ENCODE data around the gene ZNF512B.
"Not testable (repeated sequence)": the region's sequence is repeated elsewhere in the genome, so short reads cannot be mapped to it uniquely, and the experiment has no call there.

ZNF512B gene

DNA sequence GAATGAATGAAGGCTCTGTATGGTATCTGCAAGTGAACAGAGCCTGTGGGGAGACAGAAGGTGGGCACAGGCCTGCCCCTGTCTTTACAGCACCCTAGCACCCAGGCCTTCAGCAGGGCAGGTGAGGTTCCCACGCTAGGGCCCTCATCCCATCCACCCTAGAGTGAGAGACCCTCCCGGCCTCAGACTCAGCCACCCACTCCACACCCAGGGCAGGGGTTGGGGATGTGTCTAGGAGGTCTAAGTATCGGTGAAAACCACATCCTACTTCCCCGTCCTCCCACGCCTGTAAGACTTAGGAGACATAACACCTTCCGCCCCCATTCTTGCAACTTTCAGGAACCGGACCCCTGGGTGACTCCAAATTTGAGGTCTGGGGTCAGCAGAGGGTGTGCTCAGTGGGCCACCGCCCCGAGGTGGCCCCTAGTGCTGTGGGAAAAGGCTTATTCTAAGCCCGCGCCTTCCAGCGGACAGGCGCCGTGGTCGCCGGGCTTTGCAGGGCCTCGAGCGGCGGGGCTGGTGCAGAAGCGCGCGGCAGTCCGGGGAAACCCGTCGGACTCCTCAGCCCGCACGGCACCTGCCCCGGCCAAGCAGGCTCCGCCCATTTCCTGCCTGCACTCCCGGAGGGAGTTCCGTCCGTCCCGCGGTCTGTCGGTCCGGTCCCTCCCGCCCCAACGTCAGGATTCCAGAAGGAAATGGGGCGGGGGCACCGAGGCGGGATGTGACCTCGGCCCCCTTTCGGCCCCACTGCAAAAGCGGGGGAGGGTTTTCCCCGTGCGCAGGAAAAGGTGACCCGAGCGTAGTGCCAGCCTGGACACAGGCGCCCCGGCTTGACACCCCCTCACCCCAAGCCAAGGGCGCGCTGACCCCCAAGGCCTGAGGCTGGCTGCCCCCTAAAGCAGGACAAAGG is 8.8 kb upstream of the ZNF512B start:
- DNase-seq (ENCODE audit: low read depth) = no peak

DNA sequence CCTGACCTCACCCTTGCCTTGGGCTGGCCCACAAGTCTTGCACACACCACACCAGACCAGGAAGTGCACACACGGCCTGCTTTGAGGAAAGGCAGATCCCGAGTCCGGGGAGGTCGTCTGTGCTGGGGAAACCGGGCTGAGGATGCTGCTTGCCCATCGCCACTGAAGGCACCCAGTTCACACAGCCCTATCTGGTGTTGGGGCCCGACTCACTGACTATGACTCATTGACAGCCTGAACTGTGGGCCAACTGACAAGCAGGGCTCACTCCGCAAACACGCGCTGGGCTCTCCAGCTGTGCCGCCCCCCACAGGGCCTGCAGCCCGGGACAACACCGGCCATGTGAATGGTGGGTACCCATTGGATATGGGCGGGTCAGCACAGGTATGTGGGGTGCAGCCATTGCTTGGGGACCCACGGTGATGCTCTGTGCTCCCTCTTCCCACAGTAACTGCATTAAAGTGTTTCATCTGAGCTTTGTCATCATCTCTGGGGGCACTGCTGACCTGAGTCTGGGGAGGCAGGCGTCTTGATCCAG is 8.1 kb upstream of the ZNF512B start:
- peak; percentile 29 for DNase-seq (ENCODE audit: low read depth)

- DNase-seq (ENCODE audit: low read depth) = no peak
Observed at GRCh38 chr20:63976980-63977738, 7.4 kb upstream of the ZNF512B start.

- DNase-seq (ENCODE audit: low read depth) = not testable (repeated sequence)
Observed at GRCh38 chr20:63976511-63976910, 6.8 kb upstream of the ZNF512B start.

DNA sequence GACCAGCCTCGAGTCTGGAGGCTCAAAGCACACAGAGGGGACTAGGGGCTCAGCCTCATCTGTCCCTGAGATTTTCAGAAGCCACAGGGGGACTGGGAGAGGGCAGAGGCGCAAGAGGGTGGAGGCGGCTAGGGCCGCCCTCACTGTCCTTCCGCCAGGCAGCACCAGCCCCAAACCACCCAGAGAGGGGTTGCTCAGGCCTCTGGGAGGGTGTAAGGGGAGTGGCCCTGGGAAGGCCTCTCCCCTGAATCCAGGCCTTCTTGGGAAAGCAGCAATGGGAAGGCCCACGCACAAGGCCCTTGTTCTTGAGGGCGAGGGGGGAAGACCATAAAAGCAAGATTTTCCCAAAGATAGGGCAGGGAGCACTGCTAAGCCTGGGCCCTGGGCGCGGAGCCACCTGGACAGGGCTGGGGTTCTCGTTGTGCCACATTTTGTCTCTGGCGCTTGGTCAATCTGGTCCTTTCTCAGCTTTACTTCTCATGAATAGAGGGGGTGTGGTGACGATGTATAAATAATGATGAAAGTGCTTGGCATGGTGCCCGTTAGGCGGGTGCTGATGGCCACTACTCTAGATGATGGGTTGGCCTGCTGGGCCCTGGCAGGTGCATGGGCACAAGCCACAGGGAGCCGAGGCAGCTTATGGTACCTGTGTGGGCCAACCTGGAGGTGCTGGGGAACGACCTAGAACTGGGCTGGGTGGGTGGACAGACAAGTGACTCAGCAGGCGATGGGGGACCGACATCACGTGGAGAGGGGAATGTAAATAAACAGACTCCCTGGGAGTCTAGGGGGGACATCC is 4.9 kb upstream of the ZNF512B start:
- no peak for DNase-seq (ENCODE audit: low read depth)

- DNase-seq (ENCODE audit: low read depth) = peak; percentile 79
Observed at GRCh38 chr20:63973636-63974401, 4.1 kb upstream of the ZNF512B start.

- DNase-seq (ENCODE audit: low read depth) = no peak
Observed at GRCh38 chr20:63973160-63973479, 3.4 kb upstream of the ZNF512B start.

GRCh38 chr20:63972312-63973159 is 2.8 kb upstream of the ZNF512B start:
- no peak for DNase-seq (ENCODE audit: low read depth)

GRCh38 chr20:63971960-63972311 is 2.2 kb upstream of the ZNF512B start:
- DNase-seq (ENCODE audit: low read depth) = not testable (repeated sequence)

DNA sequence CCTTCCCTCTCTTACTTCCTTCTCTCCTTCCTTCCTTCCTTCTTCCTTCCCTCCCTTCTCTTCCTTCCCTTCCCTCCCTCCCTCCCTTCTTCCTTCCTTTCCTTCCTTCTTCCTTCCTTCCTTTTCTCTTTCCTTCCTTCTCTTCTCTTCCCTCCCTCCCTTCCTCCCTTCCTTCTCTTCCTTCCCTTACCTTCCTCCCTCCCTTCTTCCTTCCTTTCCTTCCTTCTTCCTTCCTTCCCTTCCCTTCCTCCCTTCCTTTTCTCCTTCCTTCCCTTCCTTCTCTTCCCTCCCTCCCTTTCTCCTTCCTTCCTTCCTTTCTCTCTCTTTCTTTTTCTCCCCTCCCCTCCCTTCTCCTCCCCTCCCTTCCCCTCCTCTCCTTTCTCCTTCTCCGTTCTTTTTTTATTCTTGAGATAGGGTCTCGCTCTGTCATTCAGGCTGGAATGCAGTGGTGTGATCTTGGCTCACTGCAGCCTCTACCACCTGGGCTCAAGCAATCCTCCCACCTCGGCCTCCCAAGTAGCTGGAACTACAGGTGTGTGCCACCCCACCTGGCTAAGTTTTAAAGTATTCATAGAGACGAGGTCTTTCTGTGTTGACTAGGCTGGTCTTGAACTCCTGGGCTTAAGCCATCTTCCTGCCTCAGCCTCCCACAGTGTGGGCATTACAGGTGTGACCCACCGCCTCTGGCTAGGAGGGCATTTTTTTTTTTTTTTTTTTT is 1.1 kb upstream of the ZNF512B start:
- no peak for DNase-seq (ENCODE audit: low read depth)

DNA sequence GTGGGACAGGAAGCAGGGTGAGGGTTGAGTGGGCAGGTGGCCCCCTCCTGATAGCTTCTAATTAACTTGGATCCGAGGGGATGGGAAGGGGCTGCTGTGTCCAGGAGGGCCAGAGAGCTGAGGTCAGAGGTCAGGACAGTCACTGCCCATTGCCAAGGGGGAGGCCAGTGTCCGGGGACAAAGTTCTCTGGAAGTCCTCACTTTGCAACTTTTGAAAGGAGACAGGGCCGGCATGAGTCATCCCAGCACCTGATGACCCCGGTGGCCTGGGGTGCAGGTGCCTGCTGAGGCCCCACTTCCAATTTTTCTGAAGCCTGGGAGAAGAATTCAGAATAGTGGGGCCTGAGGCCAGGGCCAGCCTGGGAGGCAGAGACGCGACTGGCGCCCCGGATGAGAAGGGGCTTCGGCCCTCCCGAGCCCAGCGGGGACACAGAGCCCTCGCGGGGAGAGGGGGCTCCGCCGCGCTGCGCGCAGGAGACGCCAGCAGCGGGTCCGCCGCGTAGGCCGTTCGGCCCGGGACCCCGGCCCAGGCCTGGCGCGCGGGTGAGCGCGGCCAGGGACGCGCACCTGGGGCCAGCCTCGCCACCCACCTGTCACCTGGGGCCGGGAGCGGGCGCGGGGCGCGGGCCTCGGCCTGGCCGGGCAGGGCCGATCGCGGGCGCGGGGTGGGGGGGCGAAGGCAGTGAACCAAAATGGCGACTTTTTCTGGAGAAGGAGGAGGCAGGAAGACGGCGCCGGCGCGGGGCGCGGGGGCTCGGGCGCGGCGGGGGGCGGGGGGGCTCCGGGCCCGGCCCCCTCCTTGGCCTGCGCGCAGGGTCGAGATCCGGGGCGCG is 586 bp downstream of the ZNF512B start:
- DNase-seq (ENCODE audit: low read depth) = no peak

DNA sequence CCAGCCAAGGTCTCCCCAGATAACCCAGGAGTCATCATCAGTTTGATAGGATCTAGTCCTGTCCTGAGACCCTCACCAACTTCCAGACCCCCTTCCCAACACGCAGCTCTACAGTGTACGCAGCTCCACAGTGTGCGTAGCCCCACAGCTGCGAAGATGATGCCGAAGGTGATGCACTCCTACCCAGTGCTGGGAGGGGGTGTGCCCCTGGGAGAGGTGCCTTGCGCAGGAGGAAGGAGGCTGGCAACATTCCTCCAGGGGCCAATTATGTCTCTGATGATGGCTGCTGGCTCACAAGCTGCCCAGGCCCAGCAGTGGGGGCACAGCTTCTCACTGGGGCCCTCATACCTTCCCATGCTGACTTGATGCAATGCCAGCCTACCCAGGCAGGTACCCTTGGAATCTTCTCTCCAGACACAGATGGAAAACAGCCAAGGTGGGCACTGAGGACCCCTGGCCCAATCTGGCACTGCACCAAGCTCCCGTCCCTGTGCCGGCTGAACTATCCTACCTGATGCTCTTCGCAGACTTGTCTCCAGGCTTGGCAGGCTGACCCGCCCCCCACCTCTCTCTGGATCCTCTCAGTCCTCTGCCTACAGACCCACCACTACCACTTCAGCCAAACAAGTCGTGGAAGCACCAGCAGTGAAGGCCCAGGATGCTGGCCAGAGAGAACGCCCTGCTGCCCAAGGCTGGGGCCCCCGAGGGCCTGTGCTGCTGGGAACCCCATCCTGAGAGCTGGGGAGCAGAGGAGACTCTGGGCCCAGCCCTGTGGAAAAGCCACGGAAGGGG is 1.4 kb downstream of the ZNF512B start:
- DNase-seq (ENCODE audit: low read depth) = no peak

DNA sequence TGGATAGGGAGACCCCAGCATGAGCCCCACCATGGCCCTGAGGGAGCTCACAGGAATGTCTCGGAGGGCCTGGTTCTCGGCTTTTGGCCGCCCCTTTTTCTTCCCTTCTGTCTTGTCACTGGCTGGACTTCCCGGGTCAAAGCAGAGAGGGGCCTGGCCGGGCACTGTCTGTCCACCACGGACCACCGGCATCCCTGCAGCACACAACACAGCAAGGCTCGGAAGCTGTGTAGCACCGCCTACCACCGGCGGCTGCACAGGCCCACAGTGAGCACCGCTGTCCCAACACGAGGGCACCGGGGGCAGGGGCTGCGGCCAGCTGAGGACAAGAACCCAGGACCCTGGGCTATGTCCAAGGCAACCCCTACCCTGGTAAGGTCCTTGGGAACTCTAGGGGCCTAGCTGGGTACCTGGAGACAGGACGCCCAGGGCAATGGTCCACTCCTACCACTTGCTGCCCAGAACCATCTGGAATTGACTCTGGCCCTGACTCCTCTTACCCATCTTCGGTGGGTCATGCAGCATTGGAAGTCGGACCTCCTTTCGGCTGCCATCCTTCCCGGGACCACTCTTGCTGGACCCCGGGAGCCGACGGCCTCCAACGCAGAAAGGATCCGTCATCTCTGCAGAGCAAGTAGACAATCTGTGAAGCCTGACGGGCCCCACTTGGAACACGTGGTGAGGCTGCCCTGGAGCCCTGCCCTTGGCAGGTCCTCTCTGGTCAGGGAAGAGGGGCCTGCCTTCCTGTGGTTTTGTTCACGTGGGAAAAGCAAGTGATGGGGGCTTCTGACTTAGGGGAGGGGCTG is 2.2 kb downstream of the ZNF512B start:
- DNase-seq (ENCODE audit: low read depth) = no peak

GRCh38 chr20:63966944-63967322 is 2.8 kb downstream of the ZNF512B start:
- no peak for DNase-seq (ENCODE audit: low read depth)

DNA sequence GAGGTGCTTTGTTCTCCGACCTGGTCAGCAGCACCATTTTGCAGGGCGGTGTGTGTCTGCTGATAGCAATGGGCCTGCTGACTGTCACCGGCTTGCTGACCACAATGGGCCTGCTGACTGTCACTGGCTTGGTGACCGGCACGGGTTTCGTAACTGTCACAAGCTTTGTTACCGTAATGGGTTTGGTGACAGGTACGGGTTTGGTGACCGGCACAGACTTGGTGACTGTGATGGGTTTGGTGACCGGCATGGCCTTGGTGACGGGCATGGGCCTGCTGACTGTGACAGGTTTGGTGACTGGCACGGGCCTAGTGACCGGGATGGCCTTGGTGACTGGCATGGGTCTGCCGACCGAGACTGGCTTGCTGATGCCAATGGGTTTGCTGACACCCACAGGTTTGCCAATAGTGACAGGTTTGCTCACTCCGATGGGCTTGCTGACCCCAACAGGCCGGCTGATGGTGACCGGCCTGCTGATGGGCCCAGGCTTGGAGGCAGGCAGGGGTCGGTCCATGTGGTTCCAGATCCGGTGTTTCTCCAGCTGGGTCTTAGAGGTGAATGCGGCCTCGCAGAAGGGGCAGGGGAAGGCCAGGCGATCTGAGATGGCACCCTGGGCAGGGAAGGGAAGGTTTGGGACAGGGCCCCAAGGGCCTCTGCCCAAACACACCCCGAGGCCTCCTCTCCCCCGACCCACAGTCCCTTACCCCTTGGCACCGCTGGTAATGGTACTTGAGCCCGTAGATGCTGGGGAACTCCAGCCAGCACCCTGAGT is 3.4 kb downstream of the ZNF512B start:
- no peak for DNase-seq (ENCODE audit: low read depth)

DNA sequence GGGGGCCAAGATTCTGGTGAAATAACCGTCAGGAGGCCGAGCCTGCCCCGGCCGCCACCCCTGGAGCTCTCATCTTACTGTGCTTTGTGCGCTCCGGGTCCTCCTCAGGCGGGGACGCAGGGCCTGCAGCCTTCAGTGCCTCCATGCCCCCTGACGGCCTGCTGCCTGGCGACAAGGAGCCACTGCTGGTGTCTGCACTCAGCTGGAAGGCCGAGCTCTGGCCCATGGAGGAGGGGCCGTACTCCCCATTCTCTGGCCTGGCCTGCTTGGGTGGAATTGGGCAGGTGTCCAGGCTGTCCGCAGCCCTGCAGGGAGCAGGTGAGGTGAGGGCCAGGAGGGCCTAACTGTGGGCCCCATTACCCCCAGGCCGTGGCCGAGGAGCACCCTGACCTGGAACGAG is 5.3 kb downstream of the ZNF512B start:
- DNase-seq (ENCODE audit: low read depth) = no peak
